Endothelial cell of umbilical vein (primary cell): Measurements from ENCODE around the gene HCN1.

Experiments
- CTCF ChIP-seq, 2 donors: IDR thresholded peaks; 1 replicate in 1 of 2; 2 replicates in 1 of 2; pipeline ENCODE4 v1.5.1; 2011; ENCODE audit warnings: low read length in 2 of 2, mild to moderate bottlenecking in 2 of 2, moderate library complexity in 2 of 2, control low read depth in 1 of 2, inconsistent platforms in 1 of 2, low read depth in 1 of 2; ENCODE audit not compliant: insufficient read depth in 1 of 2; ENCODE audit errors: extremely low read depth in 1 of 2
- EZH2 ChIP-seq: IDR thresholded peaks from 2 replicates; pipeline ENCODE4 v1.6.1; 2012; ENCODE audit warnings: borderline replicate concordance, low read depth, mild to moderate bottlenecking, moderate library complexity, low read length, inconsistent platforms; ENCODE audit not compliant: severe bottlenecking
- FOS ChIP-seq: IDR thresholded peaks from 2 replicates; pipeline ENCODE4 v1.6.1; 2011; ENCODE audit warnings: mild to moderate bottlenecking, low read length, moderate library complexity, borderline replicate concordance; ENCODE audit not compliant: insufficient read depth
- JUN ChIP-seq: IDR thresholded peaks from 2 replicates; pipeline ENCODE4 v1.6.1; 2011; ENCODE audit warnings: borderline replicate concordance, low read depth; ENCODE audit not compliant: insufficient read length, insufficient read depth
- MAX ChIP-seq: IDR thresholded peaks from 2 replicates; pipeline ENCODE4 v1.6.1; 2011; ENCODE audit not compliant: insufficient read depth, insufficient read length
- MYC ChIP-seq: IDR thresholded peaks from one replicate; pipeline ENCODE4 v1.6.1; 2011; ENCODE audit warnings: mild to moderate bottlenecking, low read depth, low read length
- POLR2A ChIP-seq: IDR thresholded peaks from 2 replicates; pipeline ENCODE4 v1.6.1; 2012; ENCODE audit warnings: low read depth, mild to moderate bottlenecking, control low read depth, low read length
- POLR2AphosphoS5 ChIP-seq: IDR thresholded peaks from 2 replicates; pipeline ENCODE4 v1.6.1; 2012; ENCODE audit warnings: low read depth, mild to moderate bottlenecking, control low read depth, low read length, moderate library complexity; ENCODE audit not compliant: insufficient read depth

- no peak for TF ChIP-seq MYC
- no peak for TF ChIP-seq EZH2
- TF ChIP-seq MAX = no peak
- no peak for TF ChIP-seq CTCF (IDR thresholded peaks at IDR 0.05; ENCODE audit: extremely low read depth in 1 of 2, insufficient read depth in 1 of 2, low read depth in 1 of 2, low read length in 2 of 2)
- no peak for TF ChIP-seq POLR2A
- TF ChIP-seq FOS = no peak
- TF ChIP-seq JUN = no peak
- TF ChIP-seq POLR2AphosphoS5 = no peak
These were observed 163.2 kb downstream of the HCN1 start for GRCh38 chr5:45532826-45533624.
